ENCODE data around the gene SYNJ2BP.
A peak's percentile ranks its signal among the peaks of the same experiment; 100 is the strongest.
"Not testable (repeated sequence)": the region's sequence is repeated elsewhere in the genome, so short reads cannot be mapped to it uniquely, and the experiment has no call there.

The SYNJ2BP gene

GRCh38 chr14:70416725-70417349 is at the start of gene SYNJ2BP:
TSS of gene SYNJ2BP (minus strand) at chr14:70417090. CDS start at chr14:70416963, 127 bp downstream.
- DNase-seq (ENCODE audit: low spot score): peak; percentile 49

GRCh38 chr14:70454731-70455130 is 37.8 kb upstream of the SYNJ2BP start:
- DNase-seq (ENCODE audit: low spot score): no peak

GRCh38 chr14:70451874-70452273 is 35.0 kb upstream of the SYNJ2BP start, which contains the start of gene ADAM21:
TSS of gene ADAM21 (plus strand) at chr14:70452174. CDS start at chr14:70457500, 5,326 bp downstream.
- no peak for DNase-seq (ENCODE audit: low spot score)

GRCh38 chr14:70448633-70449340 is 31.9 kb upstream of the SYNJ2BP start:
- DNase-seq (ENCODE audit: low spot score): no peak

- no peak for DNase-seq (ENCODE audit: low spot score)
These were observed 25.9 kb upstream of the SYNJ2BP start for GRCh38 chr14:70442750-70443149.

- no peak for DNase-seq (ENCODE audit: low spot score)
These were observed 24.8 kb upstream of the SYNJ2BP start for GRCh38 chr14:70441641-70442040.

GRCh38 chr14:70436867-70437266 is 20.0 kb upstream of the SYNJ2BP start:
- DNase-seq (ENCODE audit: low spot score): no peak

GRCh38 chr14:70426555-70426954 is 9.7 kb upstream of the SYNJ2BP start:
- DNase-seq (ENCODE audit: low spot score): not testable (repeated sequence)

GRCh38 chr14:70425354-70425753 is 8.5 kb upstream of the SYNJ2BP start:
- DNase-seq (ENCODE audit: low spot score): no peak

- no peak for DNase-seq (ENCODE audit: low spot score)
These were observed 5.6 kb upstream of the SYNJ2BP start for GRCh38 chr14:70422538-70422937.

GRCh38 chr14:70419270-70419931 is 2.5 kb upstream of the SYNJ2BP start:
- not testable (repeated sequence) for DNase-seq (ENCODE audit: low spot score)

GRCh38 chr14:70416338-70416724 is 559 bp downstream of the SYNJ2BP start:
- DNase-seq (ENCODE audit: low spot score): no peak

GRCh38 chr14:70415788-70416187 is 1.1 kb downstream of the SYNJ2BP start:
- DNase-seq (ENCODE audit: low spot score): no peak

GRCh38 chr14:70407621-70408020 is 9.3 kb downstream of the SYNJ2BP start:
- DNase-seq (ENCODE audit: low spot score): no peak

- not testable (repeated sequence) for DNase-seq (ENCODE audit: low spot score)
These were observed 10.7 kb downstream of the SYNJ2BP start for GRCh38 chr14:70406216-70406615.

GRCh38 chr14:70403335-70403734 is 13.6 kb downstream of the SYNJ2BP start:
- not testable (repeated sequence) for DNase-seq (ENCODE audit: low spot score)

GRCh38 chr14:70401643-70402042 is 15.2 kb downstream of the SYNJ2BP start:
- DNase-seq (ENCODE audit: low spot score): no peak

- no peak for DNase-seq (ENCODE audit: low spot score)
These were observed 18.0 kb downstream of the SYNJ2BP start for GRCh38 chr14:70398706-70399431.

GRCh38 chr14:70398280-70398679 is 18.6 kb downstream of the SYNJ2BP start:
- no peak for DNase-seq (ENCODE audit: low spot score)

GRCh38 chr14:70397746-70398145 is 19.1 kb downstream of the SYNJ2BP start:
- DNase-seq (ENCODE audit: low spot score): no peak

- no peak for DNase-seq (ENCODE audit: low spot score)
These were observed 22.1 kb downstream of the SYNJ2BP start for GRCh38 chr14:70394674-70395306.

GRCh38 chr14:70392676-70393075 is 24.2 kb downstream of the SYNJ2BP start:
- no peak for DNase-seq (ENCODE audit: low spot score)
